Keratinocyte (primary cell): ENCODE measurements around the gene LUC7L3. TPM values are rescaled to one million over a fixed set of nuclear protein-coding genes. Genes with fewer than 3 reads are reported as not detected.

Source experiments
- DNase-seq: peaks from one replicate; pipeline ENCODE4 v3.0.0-alpha.2; 2011; ENCODE audit warnings: low read depth, missing footprints, low spot score
- FAIRE-seq: peaks from 2 replicates; lab custom pipeline; 2011; peaks lifted over from hg19 to GRCh38; lab: Jason Lieb, UNC
- H2AFZ ChIP-seq: 2 replicates; pipeline ENCODE4 v1.6.0; 2012; ENCODE audit warnings: low read length, control low read depth, inconsistent platforms; ENCODE audit not compliant: control insufficient read depth
- H3K27ac ChIP-seq: 2 replicates; pipeline ENCODE4 v1.5.1; 2011; ENCODE audit warnings: low read length; ENCODE audit not compliant: control insufficient read depth, insufficient read depth
- H3K27me3 ChIP-seq: 3 replicates; pipeline ENCODE4 v1.6.0; 2011; ENCODE audit warnings: low read length; ENCODE audit not compliant: control insufficient read depth, insufficient read depth; ENCODE audit errors: extremely low read depth
- H3K36me3 ChIP-seq, 2 experiments: 2 replicates in 1 of 2; 3 replicates in 1 of 2; pipeline ENCODE4 v1.5.1; 2011; ENCODE audit warnings: low read length in 2 of 2, mild to moderate bottlenecking in 1 of 2; ENCODE audit not compliant: control insufficient read depth in 2 of 2, insufficient read depth in 2 of 2; ENCODE audit errors: extremely low read depth in 1 of 2
- H3K4me1 ChIP-seq: 3 replicates; pipeline ENCODE4 v1.5.1; 2011; ENCODE audit warnings: low read length; ENCODE audit not compliant: control insufficient read depth, insufficient read depth; ENCODE audit errors: extremely low read depth
- H3K4me2 ChIP-seq: 3 replicates; pipeline ENCODE4 v1.6.0; 2011; ENCODE audit warnings: low read depth, low read length; ENCODE audit not compliant: control insufficient read depth, insufficient read depth; ENCODE audit errors: extremely low read depth
- H3K4me3 ChIP-seq, 3 experiments: fragments of 200-600 bp in 1 of 3; sonication (generic) in 1 of 3; 2 replicates in 2 of 3; 3 replicates in 1 of 3; pipeline ENCODE4 v1.5.1; 2011 to 2016; ENCODE audit warnings: low read length in 3 of 3, mild to moderate bottlenecking in 3 of 3, control low read depth in 2 of 3, inconsistent platforms in 1 of 3, low read depth in 1 of 3, mixed read lengths in 1 of 3, mixed run types in 1 of 3, moderate library complexity in 1 of 3; ENCODE audit not compliant: control insufficient read depth in 2 of 3, insufficient read depth in 2 of 3; ENCODE audit errors: extremely low read depth in 1 of 3
- H3K79me2 ChIP-seq: 2 replicates; pipeline ENCODE4 v1.6.0; 2012; ENCODE audit warnings: low read length; ENCODE audit not compliant: control insufficient read depth, insufficient read depth
- H3K9ac ChIP-seq: 3 replicates; pipeline ENCODE4 v1.6.0; 2011; ENCODE audit warnings: low read length; ENCODE audit not compliant: control insufficient read depth, insufficient read depth; ENCODE audit errors: extremely low read depth
- H3K9me1 ChIP-seq: 3 replicates; pipeline ENCODE4 v1.6.0; 2011; ENCODE audit warnings: low read length; ENCODE audit not compliant: control insufficient read depth, insufficient read depth; ENCODE audit errors: extremely low read depth
- H3K9me3 ChIP-seq: 2 replicates; pipeline ENCODE4 v1.5.1; 2012; ENCODE audit warnings: low read depth, low read length; ENCODE audit not compliant: control insufficient read depth
- H4K20me1 ChIP-seq: 3 replicates; pipeline ENCODE4 v1.6.0; 2011; ENCODE audit warnings: low read length; ENCODE audit not compliant: control insufficient read depth, insufficient read depth; ENCODE audit errors: extremely low read depth
- EZH2 ChIP-seq: IDR thresholded peaks from one replicate; pipeline ENCODE4 v1.6.1; 2012; ENCODE audit warnings: inconsistent platforms, mild to moderate bottlenecking, low read length, moderate library complexity
- dilution Hi-C: fragments of 300-500 bp; cut with MboI; formaldehyde crosslinking; loops from one replicate; pipeline ENCODE4 v1.7.0; 2020; ENCODE audit warnings: low sequenced_read_pairs; ENCODE audit not compliant: extremely low pct_ligation_motif_present
- polyA plus RNA-seq, 5 experiments: library from polyadenylated mRNA; depleted of rRNA in 3 of 5; stranded (reverse) in 3 of 5; stranded (forward) in 1 of 5; unstranded in 1 of 5; fragments of >200 nt; gene quantifications; 1 replicate in 1 of 5; 2 replicates in 3 of 5; 3 replicates in 1 of 5; pipeline versions ENCODE4 v1.2.1 to v1.2.3, GENCODE V29; 2011 to 2012; ENCODE audit warnings: missing spikeins in 2 of 5, low read depth in 1 of 5, low replicate concordance in 1 of 5
- TF ChIP-seq, protein P1 (sequence below), 3 experiments: IDR thresholded peaks in 1 of 3; conservative IDR thresholded peaks in 1 of 3; optimal IDR thresholded peaks in 1 of 3; 2 replicates in 2 of 3; 3 replicates in 1 of 3; pipeline versions ENCODE3 to v1.5.1; 2011; ENCODE audit warnings: low read length in 3 of 3, mild to moderate bottlenecking in 3 of 3, moderate library complexity in 2 of 3, control low read depth in 1 of 3, inconsistent platforms in 1 of 3; ENCODE audit not compliant: insufficient read depth in 2 of 3; ENCODE audit errors: extremely low read depth in 1 of 3

LUC7L3 gene
- polyA plus RNA-seq, 1 donor (not counting 4 experiments of a cell fraction or from before 2014, with no cell fraction given): 92.4 TPM

DNA sequence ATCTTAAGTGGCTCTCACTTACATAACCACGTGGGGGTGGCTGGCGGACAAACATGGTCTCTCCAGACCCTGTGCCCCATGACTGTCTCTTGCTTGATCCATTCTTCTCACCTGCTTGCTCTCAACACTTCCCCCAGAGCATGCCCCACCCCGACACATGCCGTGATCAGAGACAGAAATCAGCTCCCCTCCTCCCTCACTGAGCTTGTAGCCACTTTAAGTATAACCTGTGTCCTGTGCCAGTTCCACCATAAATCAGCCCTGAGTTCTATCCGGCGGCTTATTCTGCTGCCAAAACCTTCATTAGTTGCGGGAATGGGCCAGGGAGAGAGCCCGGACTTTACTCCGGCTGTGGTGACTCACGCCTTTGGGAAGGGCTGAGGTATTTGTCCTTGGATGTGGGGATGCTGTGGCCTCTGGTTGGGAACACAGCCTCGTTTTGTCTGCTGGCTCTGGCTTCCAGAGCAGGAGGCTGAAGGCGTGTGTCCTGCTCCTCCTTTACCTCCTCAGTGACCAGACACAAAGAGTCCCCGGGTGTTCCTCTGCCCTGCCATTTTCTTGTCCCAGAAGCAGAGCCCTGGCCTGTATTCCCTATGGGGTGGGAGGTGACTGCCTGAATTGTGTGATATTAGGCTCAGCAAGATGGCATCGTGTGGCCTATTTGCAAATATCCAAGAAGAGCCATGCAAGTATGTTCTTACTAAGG is 32.8 kb upstream of the LUC7L3 start:
- Histone ChIP-seq H3K27me3 (no peaks in the 10 kb centered on the region), H3K9me1 (no peaks in the 10 kb centered on the region), H3K9ac (no peak overlapping the region), H3K27ac (no peak overlapping the region), H4K20me1 (no peaks in the 10 kb centered on the region), H3K36me3 (peaks cover 4 to 21% of the 10 kb centered on the region in 2 experiments), H3K4me1 (peaks cover 21% of the 10 kb centered on the region), H3K4me2 (peak overlapping the region; percentile 35), H3K9me3 (no peaks in the 10 kb centered on the region), H2AFZ (no peak overlapping the region), H3K79me2 (no peaks in the 10 kb centered on the region), H3K4me3 (no peak overlapping the region)
- TF ChIP-seq, protein P1, sequence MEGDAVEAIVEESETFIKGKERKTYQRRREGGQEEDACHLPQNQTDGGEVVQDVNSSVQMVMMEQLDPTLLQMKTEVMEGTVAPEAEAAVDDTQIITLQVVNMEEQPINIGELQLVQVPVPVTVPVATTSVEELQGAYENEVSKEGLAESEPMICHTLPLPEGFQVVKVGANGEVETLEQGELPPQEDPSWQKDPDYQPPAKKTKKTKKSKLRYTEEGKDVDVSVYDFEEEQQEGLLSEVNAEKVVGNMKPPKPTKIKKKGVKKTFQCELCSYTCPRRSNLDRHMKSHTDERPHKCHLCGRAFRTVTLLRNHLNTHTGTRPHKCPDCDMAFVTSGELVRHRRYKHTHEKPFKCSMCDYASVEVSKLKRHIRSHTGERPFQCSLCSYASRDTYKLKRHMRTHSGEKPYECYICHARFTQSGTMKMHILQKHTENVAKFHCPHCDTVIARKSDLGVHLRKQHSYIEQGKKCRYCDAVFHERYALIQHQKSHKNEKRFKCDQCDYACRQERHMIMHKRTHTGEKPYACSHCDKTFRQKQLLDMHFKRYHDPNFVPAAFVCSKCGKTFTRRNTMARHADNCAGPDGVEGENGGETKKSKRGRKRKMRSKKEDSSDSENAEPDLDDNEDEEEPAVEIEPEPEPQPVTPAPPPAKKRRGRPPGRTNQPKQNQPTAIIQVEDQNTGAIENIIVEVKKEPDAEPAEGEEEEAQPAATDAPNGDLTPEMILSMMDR (optimal IDR thresholded peaks at IDR 0.05 in 1 of 3, IDR thresholded peaks at IDR 0.05 in 1 of 3, conservative IDR thresholded peaks at IDR 0.05 in 1 of 3; ENCODE audit: extremely low read depth in 1 of 3, insufficient read depth in 2 of 3, low read length in 3 of 3): no peak
- no peak for TF ChIP-seq EZH2
- no peak for DNase-seq
- peak; percentile 44 for FAIRE-seq
- dilution Hi-C loops: no loop called here

DNA sequence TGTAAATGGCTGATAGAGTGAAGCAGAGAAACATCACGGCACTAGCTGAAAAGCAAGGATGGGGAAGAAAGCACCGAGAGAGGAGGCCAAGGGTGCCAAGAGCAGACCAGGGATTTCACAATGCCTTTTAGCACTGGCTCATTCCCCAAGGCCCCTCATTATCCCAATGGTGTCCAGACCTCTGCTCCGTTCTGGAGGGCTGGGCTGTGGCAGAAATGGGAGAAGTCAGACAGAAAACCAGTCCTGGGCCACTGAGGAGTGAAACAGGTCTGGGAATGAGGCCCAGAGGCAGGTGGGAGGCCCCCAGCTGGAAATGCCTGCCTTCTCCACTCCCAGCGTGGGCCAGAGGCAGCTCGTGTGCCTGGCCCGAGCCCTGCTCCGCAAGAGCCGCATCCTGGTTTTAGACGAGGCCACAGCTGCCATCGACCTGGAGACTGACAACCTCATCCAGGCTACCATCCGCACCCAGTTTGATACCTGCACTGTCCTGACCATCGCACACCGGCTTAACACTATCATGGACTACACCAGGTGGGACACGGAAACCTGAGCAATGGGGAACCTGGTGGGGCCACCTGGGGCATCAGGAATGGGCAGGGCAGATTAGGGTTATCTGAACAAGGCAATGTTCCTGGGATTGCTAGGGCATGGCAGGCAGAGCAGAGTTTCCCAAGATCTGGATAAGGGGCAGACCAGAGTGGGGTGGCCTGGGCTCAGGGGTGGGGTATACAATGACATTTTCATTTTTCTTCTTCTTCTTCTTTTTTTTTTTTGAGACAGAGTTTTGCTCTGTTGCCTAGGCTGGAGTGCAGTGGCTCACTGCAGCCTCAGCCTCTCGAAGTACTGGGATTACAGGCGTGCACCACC is 32.0 kb upstream of the LUC7L3 start:
- H3K9ac ChIP-seq: no peak overlapping the region
- TF ChIP-seq, protein P1 (optimal IDR thresholded peaks at IDR 0.05 in 1 of 3, IDR thresholded peaks at IDR 0.05 in 1 of 3, conservative IDR thresholded peaks at IDR 0.05 in 1 of 3; ENCODE audit: extremely low read depth in 1 of 3, insufficient read depth in 2 of 3, low read length in 3 of 3): no peak
- no peak for TF ChIP-seq EZH2
- FAIRE-seq: no peak
- no peaks in the 10 kb centered on the region for H3K9me1 ChIP-seq
- dilution Hi-C loops: no loop called here
- no peak overlapping the region for H3K4me2 ChIP-seq
- no peak for DNase-seq
- H3K4me1 ChIP-seq: peaks cover 21% of the 10 kb centered on the region
- no peaks in the 10 kb centered on the region for H3K9me3 ChIP-seq
- no peaks in the 10 kb centered on the region for H3K27me3 ChIP-seq
- no peak overlapping the region for H3K4me3 ChIP-seq
- H3K79me2 ChIP-seq: no peaks in the 10 kb centered on the region
- no peaks in the 10 kb centered on the region for H4K20me1 ChIP-seq
- no peak overlapping the region for H2AFZ ChIP-seq
- peaks cover 4 to 24% of the 10 kb centered on the region in 2 experiments for H3K36me3 ChIP-seq
- H3K27ac ChIP-seq: no peak overlapping the region
